GM18951 (cell line): ENCODE results near the gene ECM2.

ENCODE experiments used
- POLR2A ChIP-seq: IDR thresholded peaks from 4 replicates; pipeline ENCODE4 v1.6.1; 2011; ENCODE audit warnings: mild to moderate bottlenecking; ENCODE audit not compliant: insufficient read length, insufficient read depth; ENCODE audit errors: extremely low read depth
- in situ Hi-C: fragments of 300-500 bp; cut with MboI; formaldehyde crosslinking; loops from one replicate; pipeline ENCODE4 v1.12.0; 2022; ENCODE audit warnings: low sequenced_read_pairs, mixed read lengths, inconsistent platforms; ENCODE audit not compliant: unreplicated experiment

ECM2 gene

GRCh38 chr9:92455217-92455616 lies 80.6 kb downstream of the ECM2 start:
- in situ Hi-C loops: no loop called here
- TF ChIP-seq POLR2A: no peak

GRCh38 chr9:92446536-92446935 lies 89.3 kb downstream of the ECM2 start:
- in situ Hi-C loops: no loop called here

More at GRCh38 chr9:92446536-92446935, 89.3 kb downstream of the ECM2 start:
- no peak for TF ChIP-seq POLR2A
